Activated CD4-positive, alpha-beta T cell treated with anti-CD3 and anti-CD28 coated beads for 36 hours (primary cell): ENCODE measurements around the gene DDX28. TPM values are rescaled to one million over a fixed set of nuclear protein-coding genes. Genes with fewer than 3 reads are reported as not detected.
"Not testable (repeated sequence)": the region's sequence is repeated elsewhere in the genome, so short reads cannot be mapped to it uniquely, and the experiment has no call there.

Experiments used
- ATAC-seq: fragments of 200-7000 bp; cut with Tn5 transposase; one replicate; pipeline ENCODE4 v1.10.0; 2021; ENCODE audit warnings: mild to moderate bottlenecking, moderate library complexity
- CTCF ChIA-PET: fragments of 350-600 bp; sonication (Branson Sonifier 250); formaldehyde crosslinking; loops from one replicate; lab custom pipeline; 2021; ENCODE audit warnings: antibody characterized with exemption; lab: Charles Lee
- POLR2A ChIA-PET: fragments of 350-600 bp; sonication (Branson Sonifier 250); formaldehyde crosslinking; loops from one replicate; lab custom pipeline; 2021; ENCODE audit warnings: antibody characterized with exemption, inconsistent platforms; lab: Charles Lee
- DNase-seq: peaks from one replicate; pipeline ENCODE4 v3.0.0-alpha.2; 2020
- H3K27ac Mint-ChIP-seq: one replicate; pipeline ENCODE4 v1.8.0; 2021; ENCODE audit warnings: mixed read lengths
- H3K27me3 Mint-ChIP-seq: one replicate; pipeline ENCODE4 v1.8.0; 2021; ENCODE audit warnings: mixed read lengths
- H3K36me3 Mint-ChIP-seq: one replicate; pipeline ENCODE4 v1.8.0; 2021; ENCODE audit warnings: low read depth, mixed read lengths
- H3K4me1 Mint-ChIP-seq: one replicate; pipeline ENCODE4 v1.8.0; 2021; ENCODE audit warnings: mixed read lengths
- H3K4me3 Mint-ChIP-seq: one replicate; pipeline ENCODE4 v1.8.0; 2021; ENCODE audit warnings: mild to moderate bottlenecking, moderate library complexity, mixed read lengths
- H3K9me3 Mint-ChIP-seq: one replicate; pipeline ENCODE4 v1.8.0; 2021; ENCODE audit warnings: low read depth, mixed read lengths
- intact Hi-C, 2 experiments: fragments of 100-400 bp; cut with DNase I in 1 of 2; cut with micrococcal nuclease in 1 of 2; formaldehyde crosslinking; loops; one replicate each; pipeline versions ENCODE4 v1.14.2 to v1.15.1; 2022 to 2024; cut with DNase I, micrococcal nuclease
- total RNA-seq, 2 experiments: library from RNA; stranded (reverse); gene quantifications; one replicate each; pipeline ENCODE4 v1.2.3, GENCODE V29; 2021

The DDX28 gene
- total RNA-seq, 2 experiments from 2014 or later, result 13.7 to 17.1 TPM

DNA sequence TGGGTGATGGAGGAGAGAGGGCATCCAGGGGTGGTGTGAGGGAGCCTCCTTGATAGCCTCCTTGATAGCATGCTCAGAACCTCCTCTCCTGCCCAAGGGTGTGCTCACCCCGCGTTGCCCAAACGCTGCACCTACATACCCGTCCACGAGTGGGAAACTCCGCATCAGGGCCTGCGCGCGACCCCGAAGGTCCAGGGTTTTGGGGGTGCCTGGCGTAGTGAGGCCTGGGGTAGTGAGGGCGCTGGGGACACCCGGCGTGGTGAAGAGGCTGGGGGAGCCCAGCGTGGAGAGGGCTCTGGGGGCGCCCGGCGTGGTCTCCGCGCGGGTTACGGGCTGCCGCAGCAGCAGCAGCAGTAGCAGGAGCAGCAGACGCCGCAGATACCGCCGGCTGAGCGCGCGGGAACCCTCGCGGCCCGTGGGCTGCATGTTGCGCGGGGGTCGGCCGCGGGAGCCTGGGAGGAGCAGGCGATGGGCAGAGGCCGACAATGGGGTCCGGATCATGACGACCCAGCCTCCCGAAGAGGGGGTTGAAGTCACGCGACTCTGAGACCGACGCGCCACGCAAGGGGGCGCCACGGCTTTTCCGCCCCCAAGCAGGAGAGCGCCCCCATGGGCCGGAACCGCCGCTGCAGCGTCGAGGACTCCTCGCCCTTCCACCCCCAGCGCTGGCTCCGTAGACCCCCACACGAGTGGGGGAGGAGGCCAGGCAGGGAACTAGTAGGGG, 42.9 kb downstream of the DDX28 start, which contains the start of gene DPEP3:
DPEP3 (minus strand) TSS at position 545 of the 724 bp plus-strand sequence; CDS start at position 426, 119 bp downstream.
- intact Hi-C loops, result no loop called here
- DNase-seq, result peak; percentile 44
- H3K27me3 Mint-ChIP-seq, result no peaks in the 10 kb centered on the region
- no peaks in the 10 kb centered on the region for H3K36me3 Mint-ChIP-seq
- POLR2A ChIA-PET, result no interaction called here
- no peaks in the 10 kb centered on the region for H3K9me3 Mint-ChIP-seq
- H3K4me3 Mint-ChIP-seq, result no peak within 1 kb of the TSS
- CTCF ChIA-PET, result interaction anchor here (0.6 to 1.2 kb wide), 2 partner anchors 13 to 37 kb away, joined by 3 read pairs; no protein-coding TSS in a partner anchor
- no peak for ATAC-seq
- peaks cover 25% of the 10 kb centered on the region for H3K4me1 Mint-ChIP-seq
- H3K27ac Mint-ChIP-seq, result no peak within 1 kb of the TSS

GRCh38 chr16:67977469-67978227, 45.4 kb downstream of the DDX28 start:
- H3K4me1 Mint-ChIP-seq, result peaks cover under 1% of the 10 kb centered on the region
- H3K9me3 Mint-ChIP-seq, result no peaks in the 10 kb centered on the region
- CTCF ChIA-PET, result interaction anchor here (0.6 to 1.0 kb wide), 5 partner anchors 15 to 664 kb away, joined by 3 read pairs; no protein-coding TSS in a partner anchor
- H3K27ac Mint-ChIP-seq, result no peak overlapping the region
- POLR2A ChIA-PET, result no interaction called here
- ATAC-seq, result no peak
- H3K27me3 Mint-ChIP-seq, result no peaks in the 10 kb centered on the region
- H3K36me3 Mint-ChIP-seq, result no peaks in the 10 kb centered on the region
- DNase-seq, result no peak
- no peak overlapping the region for H3K4me3 Mint-ChIP-seq
- intact Hi-C loops, result no loop called here

DNA sequence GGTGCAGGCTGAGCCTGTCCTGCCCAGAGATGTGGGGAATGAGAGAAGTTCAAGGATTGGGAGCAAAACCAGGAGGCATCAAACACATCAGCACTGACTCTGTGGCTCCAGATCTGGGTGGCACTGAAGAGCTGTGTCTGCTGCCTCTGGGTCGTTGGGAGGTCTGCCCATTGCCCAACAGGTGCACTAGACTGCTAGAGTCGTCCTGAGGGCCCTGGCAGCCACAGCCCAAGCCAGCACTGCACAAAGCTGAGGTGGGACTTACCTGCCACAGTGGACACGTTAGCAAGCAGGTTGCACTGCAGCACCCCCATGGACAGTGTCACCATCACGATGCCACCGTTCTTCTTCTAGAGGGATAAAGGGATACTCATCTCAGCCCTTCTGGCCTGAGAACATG, 46.0 kb downstream of the DDX28 start:
- Mint-ChIP-seq H3K27me3 (no peaks in the 10 kb centered on the region), H3K9me3 (no peaks in the 10 kb centered on the region), H3K27ac (no peak overlapping the region), H3K36me3 (no peaks in the 10 kb centered on the region), H3K4me1 (no peaks in the 10 kb centered on the region), H3K4me3 (no peak overlapping the region)
- ChIA-PET CTCF (interaction anchor here (1.0 kb wide), 1 partner anchor 15 kb away, joined by 3 read pairs; no protein-coding TSS in a partner anchor), POLR2A (no interaction called here)
- DNase-seq (no peak), ATAC-seq (no peak)
- intact Hi-C loops, result no loop called here

DNA sequence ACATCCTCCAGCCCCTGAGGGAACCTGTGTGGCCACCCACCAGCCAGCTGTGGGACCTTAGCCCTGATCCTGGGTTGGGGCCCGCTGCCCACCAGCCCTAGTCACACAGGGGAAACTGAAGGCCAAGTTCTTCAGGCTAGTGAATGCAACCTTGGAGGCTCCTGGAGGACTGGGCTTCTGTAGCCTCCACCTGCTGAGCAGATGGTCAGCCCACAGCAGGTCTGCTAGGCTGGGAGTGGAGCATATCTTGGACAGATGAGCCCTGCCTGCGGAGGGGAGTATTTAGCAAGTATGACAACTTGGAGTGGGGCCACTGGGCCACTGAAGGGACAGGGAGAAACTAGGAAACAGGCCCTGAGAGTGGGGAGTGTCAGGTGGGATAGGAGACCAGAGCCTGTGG, 46.8 kb downstream of the DDX28 start:
- Mint-ChIP-seq H3K9me3 (no peaks in the 10 kb centered on the region), H3K27ac (no peak overlapping the region), H3K36me3 (no peaks in the 10 kb centered on the region), H3K4me3 (no peak overlapping the region), H3K27me3 (no peaks in the 10 kb centered on the region), H3K4me1 (no peaks in the 10 kb centered on the region)
- CTCF ChIA-PET, result no interaction called here
- POLR2A ChIA-PET, result interaction anchor here (0.6 kb wide), 1 partner anchor 157 kb away, joined by 4 read pairs; no protein-coding TSS in a partner anchor
- intact Hi-C loops, result no loop called here
- ATAC-seq (no peak), DNase-seq (no peak)

DNA sequence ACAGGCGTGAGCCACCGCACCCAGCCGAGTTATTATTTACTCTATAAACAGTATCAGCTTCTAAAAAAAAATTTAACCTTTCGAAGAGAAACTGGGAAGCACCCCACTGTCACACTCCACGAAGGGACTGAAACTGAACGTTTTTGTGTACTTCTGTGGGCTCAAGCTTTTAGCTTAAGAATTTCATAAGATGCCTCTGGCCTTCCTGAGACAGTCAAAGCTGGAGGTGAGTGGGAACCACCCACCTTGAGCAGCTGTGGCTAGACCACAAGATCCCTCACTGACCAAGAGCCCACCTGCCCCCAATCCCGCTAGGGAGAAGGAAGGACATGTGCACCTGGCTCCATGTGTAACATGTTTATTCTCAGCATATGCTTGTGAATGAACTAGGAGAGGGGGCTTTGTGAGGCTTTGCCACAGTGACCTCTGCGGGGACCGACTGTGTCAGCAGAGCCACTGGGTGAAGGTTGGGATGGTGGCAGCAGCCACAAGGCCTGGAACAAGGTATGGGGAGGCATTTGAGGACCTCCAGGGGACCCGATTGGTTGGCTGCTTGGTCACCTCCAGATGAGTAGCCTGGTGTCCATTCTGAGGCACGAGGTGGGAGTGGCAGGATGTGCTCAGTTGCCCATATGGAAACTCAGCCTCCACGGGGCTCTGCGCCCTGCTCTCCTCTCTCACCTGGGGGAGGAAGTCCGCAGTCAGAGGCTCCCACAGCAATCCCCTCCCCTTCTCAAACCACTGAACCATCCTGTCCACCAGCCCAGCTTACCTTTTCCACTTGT, 47.5 kb downstream of the DDX28 start:
- H3K4me1 Mint-ChIP-seq, result no peaks in the 10 kb centered on the region
- CTCF ChIA-PET, result interaction anchor here (0.6 to 0.8 kb wide), 3 partner anchors 10 to 65 kb away, joined by 3 to 4 read pairs (median 3); no protein-coding TSS in a partner anchor
- ATAC-seq (no peak), DNase-seq (no peak)
- H3K27ac Mint-ChIP-seq, result no peak overlapping the region
- intact Hi-C loops, result no loop called here
- H3K4me3 Mint-ChIP-seq, result no peak overlapping the region
- no peaks in the 10 kb centered on the region for H3K9me3 Mint-ChIP-seq
- no peaks in the 10 kb centered on the region for H3K27me3 Mint-ChIP-seq
- POLR2A ChIA-PET, result no interaction called here
- no peaks in the 10 kb centered on the region for H3K36me3 Mint-ChIP-seq

GRCh38 chr16:67972285-67972684, 50.7 kb downstream of the DDX28 start:
- H3K36me3 Mint-ChIP-seq, POLR2A ChIA-PET: not testable (repeated sequence)
- CTCF ChIA-PET, result interaction anchor here (1.1 kb wide), 1 partner anchor 302 kb away, joined by 3 read pairs; no protein-coding TSS in a partner anchor

GRCh38 chr16:67971111-67971510, 51.9 kb downstream of the DDX28 start:
- peaks cover 14% of the 10 kb centered on the region for H3K4me1 Mint-ChIP-seq
- ATAC-seq, result no peak
- no peaks in the 10 kb centered on the region for H3K27me3 Mint-ChIP-seq
- intact Hi-C loops, result no loop called here
- POLR2A ChIA-PET, result no interaction called here
- CTCF ChIA-PET, result interaction anchor here (0.9 kb wide), 1 partner anchor 130 kb away, joined by 4 read pairs; no protein-coding TSS in a partner anchor
- DNase-seq, result no peak
- no peaks in the 10 kb centered on the region for H3K36me3 Mint-ChIP-seq
- H3K9me3 Mint-ChIP-seq, result no peaks in the 10 kb centered on the region
- no peak overlapping the region for H3K4me3 Mint-ChIP-seq
- H3K27ac Mint-ChIP-seq, result no peak overlapping the region

More at GRCh38 chr16:67972285-67972684, 50.7 kb downstream of the DDX28 start:
- DNase-seq, intact Hi-C loops, H3K4me3 Mint-ChIP-seq, H3K27me3 Mint-ChIP-seq, H3K9me3 Mint-ChIP-seq, ATAC-seq, H3K27ac Mint-ChIP-seq, H3K4me1 Mint-ChIP-seq: not testable (repeated sequence)

Other genes starting within 250 kb of the DDX28 start
- gene RANBP10, start 216.7 kb downstream of the DDX28 start, total RNA-seq, result 10 to 100 TPM; 15.6 to 18.0 TPM
- 1 to 10 TPM in 1 of 2 experiments, under 1 TPM in 1; 0.62 to 1.1 TPM for gene TSNAXIP1, start 216.3 kb downstream of the DDX28 start, total RNA-seq
- gene THAP11, start 180.9 kb downstream of the DDX28 start, total RNA-seq, result 10 to 100 TPM; 31.8 to 34.5 TPM
- gene NUTF2, start 176.3 kb downstream of the DDX28 start, total RNA-seq, result 100 to 1,000 TPM; 156 to 249 TPM
- 10 to 100 TPM; 34.9 to 48.6 TPM for gene CENPT, start 175.5 kb downstream of the DDX28 start, total RNA-seq
- 10 to 100 TPM; 92.8 to 96.9 TPM for gene EDC4, start 150.2 kb downstream of the DDX28 start, total RNA-seq
- gene NRN1L, start 138.3 kb downstream of the DDX28 start, total RNA-seq, result not detected
- gene PSKH1, start 130.0 kb downstream of the DDX28 start, total RNA-seq, result 10 to 100 TPM; 11.7 to 11.9 TPM
- gene CTRL, start 91.4 kb downstream of the DDX28 start, total RNA-seq, result 1 to 10 TPM; 2.5 to 3.5 TPM
- 100 to 1,000 TPM; 123 to 195 TPM for gene PSMB10, start 86.4 kb downstream of the DDX28 start, total RNA-seq
- 1 to 10 TPM; 9.1 to 9.9 TPM for gene LCAT, start 79.1 kb downstream of the DDX28 start, total RNA-seq
- gene SLC12A4, start 54.6 kb downstream of the DDX28 start, total RNA-seq, result 10 to 100 TPM; 21.8 to 25.8 TPM
- under 1 TPM in 1 of 2 experiments, not detected in 1; 0.11 TPM for gene DPEP3, start 42.7 kb downstream of the DDX28 start, total RNA-seq
- 1 to 10 TPM; 3.2 to 3.8 TPM for gene DPEP2, start 23.7 kb downstream of the DDX28 start, total RNA-seq
- gene DPEP2NB, start 7.3 kb downstream of the DDX28 start, total RNA-seq, result not detected
- 10 to 100 TPM; 29.5 to 33.1 TPM for gene DUS2, start 52 bp upstream of the DDX28 start, total RNA-seq
- 10 to 100 TPM; 68.4 to 81.2 TPM for gene NFATC3, start 62.1 kb upstream of the DDX28 start, total RNA-seq
- under 1 TPM; 0.58 to 0.85 TPM for gene ESRP2, start 212.9 kb upstream of the DDX28 start, total RNA-seq
- gene PLA2G15, start 222.1 kb upstream of the DDX28 start, total RNA-seq, result 1 to 10 TPM; 6.0 to 7.0 TPM
- 10 to 100 TPM; 55.7 to 58.7 TPM for gene SLC7A6, start 241.3 kb upstream of the DDX28 start, total RNA-seq